OCI-LY1 (cell line): Measurements from ENCODE around the gene NINJ2.
A peak's percentile ranks its signal among the peaks of the same experiment; 100 is the strongest.

Source experiments
- H2AFZ ChIP-seq: fragments of 200-600 bp; sonication (generic), shearing (Covaris generic); 2 replicates; pipeline ENCODE4 v1.6.0; 2014; ENCODE audit warnings: antibody characterized with exemption, mild to moderate bottlenecking, low read length
- H3F3A ChIP-seq: fragments of 200-600 bp; sonication (generic), shearing (Covaris generic); 2 replicates; pipeline ENCODE4 v1.6.0; 2014; ENCODE audit warnings: mild to moderate bottlenecking, antibody characterized with exemption, low read length, moderate library complexity; ENCODE audit not compliant: insufficient read depth
- H3K27ac ChIP-seq: fragments of 200-600 bp; sonication (generic); 2 replicates; pipeline ENCODE4 v1.5.1; 2014; ENCODE audit warnings: low read length, mixed run types, mild to moderate bottlenecking, low read depth; ENCODE audit not compliant: poor library complexity, severe bottlenecking
- H3K27me3 ChIP-seq: fragments of 200-600 bp; sonication (generic); 2 replicates; pipeline ENCODE4 v1.6.0; 2014; ENCODE audit warnings: antibody characterized with exemption, mild to moderate bottlenecking, low read length, moderate library complexity; ENCODE audit not compliant: insufficient read depth
- H3K36me3 ChIP-seq: fragments of 200-600 bp; sonication (generic); 2 replicates; pipeline ENCODE4 v1.6.1; 2014; ENCODE audit warnings: mild to moderate bottlenecking, antibody characterized with exemption, low read length, moderate library complexity, mixed read lengths; ENCODE audit not compliant: insufficient read depth
- H3K4me1 ChIP-seq: fragments of 200-600 bp; sonication (generic); 2 replicates; pipeline ENCODE4 v1.5.1; 2014; ENCODE audit warnings: mild to moderate bottlenecking, low read length, moderate library complexity; ENCODE audit not compliant: insufficient read depth, severe bottlenecking
- H3K4me2 ChIP-seq: fragments of 200-600 bp; sonication (generic), shearing (Covaris generic); 2 replicates; pipeline ENCODE4 v1.6.1; 2014; ENCODE audit warnings: low read length
- H3K4me3 ChIP-seq: fragments of 200-600 bp; sonication (generic); 2 replicates; pipeline ENCODE4 v1.5.1; 2014; ENCODE audit warnings: low read length, low read depth, mild to moderate bottlenecking, mixed read lengths; ENCODE audit not compliant: poor library complexity, severe bottlenecking
- H3K79me2 ChIP-seq: fragments of 200-600 bp; shearing (Covaris generic); 2 replicates; pipeline ENCODE4 v1.6.1; 2016; ENCODE audit warnings: mixed run types, low read length, mixed read lengths; ENCODE audit not compliant: insufficient read depth
- H3K9ac ChIP-seq: fragments of 200-600 bp; sonication (generic), shearing (Covaris generic); 2 replicates; pipeline ENCODE4 v1.6.1; 2014; ENCODE audit warnings: mild to moderate bottlenecking, low read length, mixed read lengths
- H3K9me2 ChIP-seq: fragments of 200-600 bp; sonication (generic), shearing (Covaris generic); 2 replicates; pipeline ENCODE4 v1.6.1; 2014; ENCODE audit warnings: low read depth, mild to moderate bottlenecking, low read length, mixed read lengths
- H3K9me3 ChIP-seq: fragments of 200-600 bp; shearing (Covaris generic); 2 replicates; pipeline ENCODE4 v1.6.1; 2014; ENCODE audit warnings: low read length, mixed read lengths
- H4K20me1 ChIP-seq: fragments of 200-600 bp; sonication (generic), shearing (Covaris generic); 2 replicates; pipeline ENCODE4 v1.6.0; 2016; ENCODE audit warnings: mild to moderate bottlenecking, low read length; ENCODE audit not compliant: insufficient read depth
- EZH2 ChIP-seq: fragments of 200-600 bp; sonication (generic), shearing (Covaris generic); IDR thresholded peaks from 2 replicates; pipeline ENCODE4 v1.8.0; 2017; ENCODE audit warnings: borderline replicate concordance, mixed run types, mild to moderate bottlenecking, antibody characterized with exemption, low read length, moderate library complexity, mixed read lengths
- TF ChIP-seq, protein P1 (sequence below): fragments of 200-600 bp; sonication (generic), shearing (Covaris generic); IDR thresholded peaks from 2 replicates; pipeline ENCODE4 v1.5.1; 2017; ENCODE audit warnings: mild to moderate bottlenecking, antibody characterized with exemption, low read length, moderate library complexity, mixed read lengths

Gene NINJ2

DNA sequence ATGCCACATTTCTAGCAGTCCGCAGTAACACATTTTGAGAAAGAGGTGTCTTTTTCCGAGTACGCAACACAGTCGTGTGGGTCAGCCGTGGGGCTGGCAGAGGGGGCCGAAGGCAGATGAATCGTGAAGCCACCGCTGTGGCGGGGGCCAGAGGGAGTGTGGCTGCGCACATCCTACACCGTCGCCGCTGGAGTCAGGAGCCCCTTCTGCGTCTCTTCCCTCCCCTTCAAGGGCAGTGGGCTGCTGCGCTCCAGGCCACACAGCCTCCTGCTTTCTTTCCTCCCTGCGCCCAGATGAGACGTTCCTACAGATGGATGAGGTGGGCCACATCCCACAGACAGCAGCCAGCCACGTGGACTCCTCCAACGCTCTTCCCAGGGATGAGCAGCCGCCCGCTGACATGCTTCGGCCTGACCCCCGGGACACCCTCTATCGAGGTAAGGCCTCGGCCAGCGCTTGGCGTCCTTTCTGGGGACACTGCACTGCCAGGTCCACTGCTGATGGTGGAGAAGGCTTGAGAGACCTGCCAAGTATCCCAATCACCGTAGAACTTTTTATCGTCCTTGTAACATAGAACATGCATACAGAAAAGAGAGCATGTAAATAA is 113.7 kb downstream of the NINJ2 start:
- Histone ChIP-seq H3K27ac (no peak overlapping the region), H3K27me3 (peaks cover 11% of the 10 kb centered on the region; the same call in 1 of the 2 replicates), H3K4me3 (no peak overlapping the region), H2AFZ (no peak overlapping the region), H3K9me2 (no peaks in the 10 kb centered on the region), H3K4me1 (peaks cover 12% of the 10 kb centered on the region), H3K9ac (no peak overlapping the region), H3K79me2 (no peaks in the 10 kb centered on the region), H3K36me3 (no peaks in the 10 kb centered on the region), H3K4me2 (no peak overlapping the region), H4K20me1 (no peaks in the 10 kb centered on the region), H3F3A (no peaks in the 10 kb centered on the region), H3K9me3 (no peaks in the 10 kb centered on the region)
- TF ChIP-seq, protein P1, sequence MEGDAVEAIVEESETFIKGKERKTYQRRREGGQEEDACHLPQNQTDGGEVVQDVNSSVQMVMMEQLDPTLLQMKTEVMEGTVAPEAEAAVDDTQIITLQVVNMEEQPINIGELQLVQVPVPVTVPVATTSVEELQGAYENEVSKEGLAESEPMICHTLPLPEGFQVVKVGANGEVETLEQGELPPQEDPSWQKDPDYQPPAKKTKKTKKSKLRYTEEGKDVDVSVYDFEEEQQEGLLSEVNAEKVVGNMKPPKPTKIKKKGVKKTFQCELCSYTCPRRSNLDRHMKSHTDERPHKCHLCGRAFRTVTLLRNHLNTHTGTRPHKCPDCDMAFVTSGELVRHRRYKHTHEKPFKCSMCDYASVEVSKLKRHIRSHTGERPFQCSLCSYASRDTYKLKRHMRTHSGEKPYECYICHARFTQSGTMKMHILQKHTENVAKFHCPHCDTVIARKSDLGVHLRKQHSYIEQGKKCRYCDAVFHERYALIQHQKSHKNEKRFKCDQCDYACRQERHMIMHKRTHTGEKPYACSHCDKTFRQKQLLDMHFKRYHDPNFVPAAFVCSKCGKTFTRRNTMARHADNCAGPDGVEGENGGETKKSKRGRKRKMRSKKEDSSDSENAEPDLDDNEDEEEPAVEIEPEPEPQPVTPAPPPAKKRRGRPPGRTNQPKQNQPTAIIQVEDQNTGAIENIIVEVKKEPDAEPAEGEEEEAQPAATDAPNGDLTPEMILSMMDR = no peak
- no peak for TF ChIP-seq EZH2

DNA sequence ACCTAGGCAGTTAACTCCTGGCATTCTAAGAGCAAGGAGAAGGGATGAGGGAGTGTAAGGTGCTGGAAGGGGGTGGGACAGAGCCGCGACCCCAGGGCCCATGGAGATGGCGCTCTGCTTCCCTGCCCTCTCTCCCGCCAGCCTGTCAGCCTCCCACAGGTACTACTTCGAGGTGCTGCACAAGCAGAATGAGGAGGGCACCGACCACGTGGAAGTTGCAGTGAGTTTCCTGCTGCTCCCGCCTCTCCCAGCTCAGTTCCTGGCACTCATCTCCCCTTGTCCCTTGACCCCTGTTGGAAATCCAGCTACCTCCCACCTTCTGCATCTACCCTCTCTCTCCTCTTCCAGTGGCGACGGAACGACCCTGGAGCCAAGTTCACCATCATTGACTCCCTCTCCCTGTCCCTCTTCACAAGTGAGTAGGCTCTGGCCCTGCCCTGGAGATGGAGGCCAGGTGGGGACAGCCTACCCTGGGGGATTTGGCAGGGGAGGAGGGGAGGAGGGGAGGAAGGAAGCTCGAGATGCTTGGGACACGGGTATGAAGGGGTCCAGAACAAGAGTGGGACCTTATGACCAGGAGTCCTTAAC is 115.3 kb downstream of the NINJ2 start:
- no peaks in the 10 kb centered on the region for H3F3A ChIP-seq
- H3K27ac ChIP-seq = no peak overlapping the region
- H3K4me2 ChIP-seq = no peak overlapping the region
- H3K36me3 ChIP-seq = no peaks in the 10 kb centered on the region
- TF ChIP-seq EZH2 = no peak
- TF ChIP-seq, protein P1 = no peak
- no peak overlapping the region for H2AFZ ChIP-seq
- H3K4me1 ChIP-seq = peaks cover 12% of the 10 kb centered on the region
- H3K4me3 ChIP-seq = no peak overlapping the region
- no peaks in the 10 kb centered on the region for H4K20me1 ChIP-seq
- H3K27me3 ChIP-seq = peaks cover 12% of the 10 kb centered on the region
- H3K9me3 ChIP-seq = no peaks in the 10 kb centered on the region
- H3K9ac ChIP-seq = no peak overlapping the region
- no peaks in the 10 kb centered on the region for H3K79me2 ChIP-seq
- H3K9me2 ChIP-seq = no peaks in the 10 kb centered on the region

DNA sequence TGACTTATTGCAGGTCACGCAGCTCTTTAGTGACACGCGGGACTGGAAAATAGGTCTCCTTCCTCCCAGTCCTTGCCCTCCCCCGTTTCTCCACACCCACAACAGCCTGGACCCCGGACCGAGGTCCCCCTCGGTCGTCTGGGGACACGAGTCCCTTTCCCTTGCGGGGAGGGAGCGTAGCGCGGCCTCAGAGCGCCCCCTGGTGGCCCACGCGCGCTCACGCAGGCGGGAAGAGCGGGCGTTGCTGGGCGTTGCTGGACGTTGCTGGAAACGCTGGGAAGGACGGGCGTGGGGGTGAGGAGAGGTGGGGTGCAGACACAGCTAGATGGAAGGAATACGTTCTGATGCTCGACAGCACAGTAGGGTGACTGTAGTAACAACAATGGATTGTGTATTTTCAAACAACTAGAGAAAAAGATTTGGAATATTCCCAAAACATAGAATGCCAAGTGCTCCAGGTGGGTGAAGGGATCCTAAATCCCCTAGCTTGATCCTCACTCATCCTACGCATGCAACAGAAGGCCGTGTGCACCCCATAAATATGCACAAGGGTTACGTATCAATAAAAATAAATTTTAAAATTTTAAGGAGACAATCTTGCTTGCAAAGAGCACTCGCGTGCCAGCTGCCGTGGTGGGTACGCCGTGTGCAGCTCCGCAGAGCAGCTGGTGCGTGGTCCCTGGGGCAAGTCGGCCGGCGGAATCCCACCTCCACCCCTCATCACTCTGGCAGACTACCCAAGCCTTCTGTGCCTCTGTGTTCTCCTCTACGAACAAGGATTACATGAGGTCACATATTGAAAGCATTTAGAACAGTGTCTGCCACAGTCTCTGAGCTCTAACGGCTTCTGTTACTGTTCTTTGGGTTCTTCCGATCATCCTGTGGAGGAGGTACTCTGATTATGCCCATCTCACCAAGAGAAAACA is 116.1 kb downstream of the NINJ2 start:
- Histone ChIP-seq H3K27ac (no peak overlapping the region), H3K79me2 (no peaks in the 10 kb centered on the region), H3K4me3 (no peak overlapping the region), H3K9ac (no peak overlapping the region), H3K4me2 (peak overlapping the region; percentile 27), H3K27me3 (peaks cover 8% of the 10 kb centered on the region), H3F3A (no peaks in the 10 kb centered on the region), H3K9me2 (no peaks in the 10 kb centered on the region), H3K4me1 (peaks cover 12% of the 10 kb centered on the region), H3K36me3 (no peaks in the 10 kb centered on the region), H2AFZ (no peak overlapping the region), H3K9me3 (no peaks in the 10 kb centered on the region), H4K20me1 (no peaks in the 10 kb centered on the region)
- TF ChIP-seq, protein P1 = peak; percentile 100
- TF ChIP-seq EZH2 = no peak
